OCI-LY1 (cell line): ENCODE results near the gene MECR.

Source experiments
- EZH2 ChIP-seq: fragments of 200-600 bp; sonication (generic), shearing (Covaris generic); IDR thresholded peaks from 2 replicates; pipeline ENCODE4 v1.8.0; 2017; ENCODE audit warnings: borderline replicate concordance, mixed run types, mild to moderate bottlenecking, antibody characterized with exemption, low read length, moderate library complexity, mixed read lengths
- TF ChIP-seq, protein P1 (sequence below): fragments of 200-600 bp; sonication (generic), shearing (Covaris generic); IDR thresholded peaks from 2 replicates; pipeline ENCODE4 v1.5.1; 2017; ENCODE audit warnings: mild to moderate bottlenecking, antibody characterized with exemption, low read length, moderate library complexity, mixed read lengths

DNA sequence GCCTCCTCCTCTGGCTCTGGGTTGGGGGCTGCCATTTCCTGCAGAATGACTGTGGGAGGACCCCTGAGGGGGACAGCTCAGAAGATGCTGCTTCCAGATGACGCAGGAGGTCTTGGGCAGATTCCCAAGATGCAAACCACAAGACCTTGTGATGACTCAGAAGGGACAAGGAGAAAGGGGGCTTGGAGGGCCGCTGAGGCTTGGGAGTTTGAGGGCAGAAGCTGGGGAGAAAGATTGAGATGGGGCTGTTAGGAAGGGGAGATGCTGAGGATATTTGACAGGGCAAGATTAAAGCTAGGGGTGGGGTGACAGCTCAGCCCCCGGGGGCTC lies 13.1 kb upstream of the MECR start:
- no peak for TF ChIP-seq EZH2
- TF ChIP-seq, protein P1, sequence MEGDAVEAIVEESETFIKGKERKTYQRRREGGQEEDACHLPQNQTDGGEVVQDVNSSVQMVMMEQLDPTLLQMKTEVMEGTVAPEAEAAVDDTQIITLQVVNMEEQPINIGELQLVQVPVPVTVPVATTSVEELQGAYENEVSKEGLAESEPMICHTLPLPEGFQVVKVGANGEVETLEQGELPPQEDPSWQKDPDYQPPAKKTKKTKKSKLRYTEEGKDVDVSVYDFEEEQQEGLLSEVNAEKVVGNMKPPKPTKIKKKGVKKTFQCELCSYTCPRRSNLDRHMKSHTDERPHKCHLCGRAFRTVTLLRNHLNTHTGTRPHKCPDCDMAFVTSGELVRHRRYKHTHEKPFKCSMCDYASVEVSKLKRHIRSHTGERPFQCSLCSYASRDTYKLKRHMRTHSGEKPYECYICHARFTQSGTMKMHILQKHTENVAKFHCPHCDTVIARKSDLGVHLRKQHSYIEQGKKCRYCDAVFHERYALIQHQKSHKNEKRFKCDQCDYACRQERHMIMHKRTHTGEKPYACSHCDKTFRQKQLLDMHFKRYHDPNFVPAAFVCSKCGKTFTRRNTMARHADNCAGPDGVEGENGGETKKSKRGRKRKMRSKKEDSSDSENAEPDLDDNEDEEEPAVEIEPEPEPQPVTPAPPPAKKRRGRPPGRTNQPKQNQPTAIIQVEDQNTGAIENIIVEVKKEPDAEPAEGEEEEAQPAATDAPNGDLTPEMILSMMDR, result no peak
